ENCODE results near the gene DPP10.

The DPP10 gene

DNA sequence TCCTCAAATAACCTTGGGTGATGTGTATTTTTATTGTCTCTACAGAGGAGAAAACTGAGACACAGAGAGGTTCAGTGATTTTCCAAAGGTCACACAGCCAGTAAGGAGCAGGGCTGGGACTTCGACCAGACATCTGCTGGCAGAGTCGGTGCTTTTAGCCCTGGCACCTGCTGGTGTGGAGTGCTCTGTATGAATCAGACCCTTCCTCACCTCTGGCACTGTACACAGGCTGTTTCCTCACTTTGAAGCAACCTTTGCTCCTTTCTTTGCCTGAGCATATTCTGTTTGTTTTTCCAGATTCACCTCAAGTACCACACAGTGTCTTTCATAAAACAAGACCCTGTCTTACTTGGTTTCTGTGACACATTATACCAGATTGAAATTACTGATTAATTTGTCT lies 107.9 kb downstream of the DPP10 start:
- Histone ChIP-seq H3K18ac (ENCODE audit: low read length) (no peak overlapping the region), H3K9ac (ENCODE audit: low read length) (no peak overlapping the region), H2AK5ac (ENCODE audit: low read length) (no peak overlapping the region), H4K12ac (ENCODE audit: low read depth, low read length) (no peak overlapping the region), H3K36me3 (ENCODE audit: control insufficient read depth in 1 of 2, insufficient read depth in 2 of 2, low read length in 2 of 2) (no peaks in the 10 kb centered on the region), H3K4me3 (ENCODE audit: low read depth, low read length) (no peak overlapping the region), H4K91ac (ENCODE audit: low read depth, low read length) (no peak overlapping the region), H3K79me1 (ENCODE audit: low read length) (no peaks in the 10 kb centered on the region), H3K79me2 (ENCODE audit: control insufficient read depth, insufficient read depth, low read length, poor library complexity) (no peaks in the 10 kb centered on the region), H3K4me2 (ENCODE audit: low read length) (no peak overlapping the region), H2AFZ (ENCODE audit: insufficient read depth, low read length, poor library complexity) (no peak overlapping the region), H3K14ac (ENCODE audit: low read length) (no peak overlapping the region), H3K4ac (ENCODE audit: low read depth, low read length) (no peak overlapping the region), H3K9me3 (ENCODE audit: insufficient read depth, low read depth, low read length) (peaks cover 2% of the 10 kb centered on the region), H3K27me3 (ENCODE audit: insufficient read depth, low read length) (no peaks in the 10 kb centered on the region), H4K8ac (ENCODE audit: low read depth, low read length) (no peak overlapping the region), H3K23ac (ENCODE audit: low read length) (no peak overlapping the region), H3K27ac (ENCODE audit: low read depth, low read length) (no peak overlapping the region), H2BK5ac (ENCODE audit: low read depth, low read length, poor library complexity) (no peak overlapping the region), H3K4me1 (ENCODE audit: control insufficient read depth in 1 of 2, insufficient read depth in 2 of 2, low read length in 2 of 2) (no peaks in the 10 kb centered on the region), H2BK12ac (ENCODE audit: low read length) (no peak overlapping the region), H2BK120ac (ENCODE audit: insufficient read depth, low read length, poor library complexity) (no peak overlapping the region)
- no CpG with 5 or more reads among the region's 2 CpGs for WGBS (ENCODE audit: extremely low coverage, insufficient coverage, insufficient read length)
- DNase-seq, result no peak

DNA sequence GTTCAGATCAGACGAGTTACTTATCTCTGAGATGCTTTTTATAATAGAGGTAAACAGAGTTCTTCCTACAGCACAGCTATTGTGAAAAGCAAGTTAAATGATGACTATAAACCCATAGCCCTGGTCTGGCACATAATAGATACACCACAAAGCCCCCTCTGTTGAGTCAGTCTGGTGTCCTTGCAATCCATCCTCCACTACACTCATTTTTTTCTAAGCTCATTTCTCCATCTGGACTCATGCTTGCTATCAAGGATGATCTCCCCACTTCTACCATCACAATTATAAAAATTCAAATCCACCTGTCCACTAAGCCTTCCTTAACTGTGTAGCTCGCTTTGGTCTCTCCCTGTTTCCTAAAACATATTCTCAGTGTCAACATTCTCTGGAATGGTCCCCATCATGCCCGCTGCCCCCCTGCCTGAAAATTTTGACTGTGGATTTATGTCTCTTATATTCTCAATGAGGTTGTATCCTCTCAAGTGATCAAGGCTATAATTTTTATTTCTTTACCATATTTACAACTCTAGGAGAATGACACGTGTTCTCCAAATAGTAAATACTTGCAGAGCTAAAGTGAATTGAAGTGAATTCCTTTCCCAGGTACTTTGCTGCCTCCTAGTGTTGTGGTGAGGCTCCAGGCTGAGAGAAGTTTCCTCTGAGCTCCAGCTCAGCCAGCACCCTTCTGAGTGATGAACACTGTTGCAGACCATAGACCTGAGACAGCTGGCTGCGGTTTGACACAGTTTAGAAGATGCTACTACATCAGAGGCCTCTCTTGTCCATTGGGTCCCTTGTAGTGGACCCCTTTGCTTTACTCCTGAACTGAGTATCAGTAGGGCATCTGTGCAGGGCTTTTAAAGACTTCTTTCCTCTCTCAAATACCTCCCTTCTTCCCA lies 108.7 kb downstream of the DPP10 start:
- H3K79me2 ChIP-seq (ENCODE audit: control insufficient read depth, insufficient read depth, low read length, poor library complexity), result no peaks in the 10 kb centered on the region
- no peak overlapping the region for H3K4me2 ChIP-seq (ENCODE audit: low read length)
- H2BK5ac ChIP-seq (ENCODE audit: low read depth, low read length, poor library complexity), result no peak overlapping the region
- H2AFZ ChIP-seq (ENCODE audit: insufficient read depth, low read length, poor library complexity), result no peak overlapping the region
- H4K12ac ChIP-seq (ENCODE audit: low read depth, low read length), result no peak overlapping the region
- no peak overlapping the region for H3K4ac ChIP-seq (ENCODE audit: low read depth, low read length)
- WGBS (ENCODE audit: extremely low coverage, insufficient coverage, insufficient read length), result no CpG with 5 or more reads among the region's 5 CpGs
- no peaks in the 10 kb centered on the region for H3K27me3 ChIP-seq (ENCODE audit: insufficient read depth, low read length)
- no peaks in the 10 kb centered on the region for H3K4me1 ChIP-seq (ENCODE audit: control insufficient read depth in 1 of 2, insufficient read depth in 2 of 2, low read length in 2 of 2)
- H4K8ac ChIP-seq (ENCODE audit: low read depth, low read length), result no peak overlapping the region
- H2BK120ac ChIP-seq (ENCODE audit: insufficient read depth, low read length, poor library complexity), result no peak overlapping the region
- H3K4me3 ChIP-seq (ENCODE audit: low read depth, low read length), result no peak overlapping the region
- no peak overlapping the region for H2BK12ac ChIP-seq (ENCODE audit: low read length)
- H3K14ac ChIP-seq (ENCODE audit: low read length), result no peak overlapping the region
- H3K23ac ChIP-seq (ENCODE audit: low read length), result no peak overlapping the region
- peak; percentile 55 to 81 for DNase-seq
- H4K91ac ChIP-seq (ENCODE audit: low read depth, low read length), result no peak overlapping the region
- H3K79me1 ChIP-seq (ENCODE audit: low read length), result no peaks in the 10 kb centered on the region
- peaks cover 2% of the 10 kb centered on the region for H3K9me3 ChIP-seq (ENCODE audit: insufficient read depth, low read depth, low read length)
- no peaks in the 10 kb centered on the region for H3K36me3 ChIP-seq (ENCODE audit: control insufficient read depth in 1 of 2, insufficient read depth in 2 of 2, low read length in 2 of 2)
- no peak overlapping the region for H3K27ac ChIP-seq (ENCODE audit: low read depth, low read length)
- H2AK5ac ChIP-seq (ENCODE audit: low read length), result no peak overlapping the region
- no peak overlapping the region for H3K9ac ChIP-seq (ENCODE audit: low read length)
- H3K18ac ChIP-seq (ENCODE audit: low read length), result no peak overlapping the region

GRCh38 chr2:114553027-114553426 lies 110.6 kb downstream of the DPP10 start:
- no peak overlapping the region for H3K14ac ChIP-seq (ENCODE audit: low read length)
- no CpG with 5 or more reads among the region's 5 CpGs for WGBS (ENCODE audit: extremely low coverage, insufficient coverage, insufficient read length)
- no peak overlapping the region for H2AK5ac ChIP-seq (ENCODE audit: low read length)
- no peak overlapping the region for H3K9ac ChIP-seq (ENCODE audit: low read length)
- no peaks in the 10 kb centered on the region for H3K79me2 ChIP-seq (ENCODE audit: control insufficient read depth, insufficient read depth, low read length, poor library complexity)
- no peak for DNase-seq
- no peak overlapping the region for H2BK5ac ChIP-seq (ENCODE audit: low read depth, low read length, poor library complexity)
- no peak overlapping the region for H3K18ac ChIP-seq (ENCODE audit: low read length)
- H4K91ac ChIP-seq (ENCODE audit: low read depth, low read length), result no peak overlapping the region
- H3K9me3 ChIP-seq (ENCODE audit: insufficient read depth, low read depth, low read length), result no peaks in the 10 kb centered on the region
- H3K36me3 ChIP-seq (ENCODE audit: control insufficient read depth in 1 of 2, insufficient read depth in 2 of 2, low read length in 2 of 2), result no peaks in the 10 kb centered on the region
- H2AFZ ChIP-seq (ENCODE audit: insufficient read depth, low read length, poor library complexity), result no peak overlapping the region
- no peak overlapping the region for H4K12ac ChIP-seq (ENCODE audit: low read depth, low read length)
- H4K8ac ChIP-seq (ENCODE audit: low read depth, low read length), result no peak overlapping the region
- no peaks in the 10 kb centered on the region for H3K27me3 ChIP-seq (ENCODE audit: insufficient read depth, low read length)
- no peak overlapping the region for H2BK120ac ChIP-seq (ENCODE audit: insufficient read depth, low read length, poor library complexity)
- H3K23ac ChIP-seq (ENCODE audit: low read length), result no peak overlapping the region
- no peak overlapping the region for H2BK12ac ChIP-seq (ENCODE audit: low read length)
- no peak overlapping the region for H3K4me2 ChIP-seq (ENCODE audit: low read length)
- H3K4ac ChIP-seq (ENCODE audit: low read depth, low read length), result no peak overlapping the region
- H3K4me3 ChIP-seq (ENCODE audit: low read depth, low read length), result no peak overlapping the region
- H3K27ac ChIP-seq (ENCODE audit: low read depth, low read length), result no peak overlapping the region
- no peaks in the 10 kb centered on the region for H3K79me1 ChIP-seq (ENCODE audit: low read length)
- H3K4me1 ChIP-seq (ENCODE audit: control insufficient read depth in 1 of 2, insufficient read depth in 2 of 2, low read length in 2 of 2), result no peaks in the 10 kb centered on the region

DNA sequence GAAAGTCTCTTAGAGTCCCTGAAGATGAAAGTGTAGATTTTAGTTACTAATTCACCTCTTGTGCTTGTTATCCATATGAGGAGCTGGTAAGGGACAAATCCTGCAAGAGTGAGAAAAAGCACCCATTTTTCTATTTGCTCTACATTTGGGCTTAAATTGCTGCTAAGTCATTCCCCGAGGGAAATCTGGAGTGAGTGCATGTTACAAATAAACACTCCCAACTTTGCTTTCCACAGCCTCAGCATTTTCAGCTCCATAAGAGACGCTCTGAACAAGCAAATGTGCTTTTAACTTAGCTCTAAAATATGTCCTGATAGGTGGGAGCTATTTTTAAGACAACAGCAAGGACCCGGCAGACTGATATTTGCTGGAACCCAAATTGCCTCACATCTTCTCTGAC lies 126.7 kb downstream of the DPP10 start:
- WGBS (ENCODE audit: extremely low coverage, insufficient coverage, insufficient read length), result no CpG with 5 or more reads among the region's 3 CpGs
- no peak overlapping the region for H2BK12ac ChIP-seq (ENCODE audit: low read length)
- H3K4me1 ChIP-seq (ENCODE audit: control insufficient read depth in 1 of 2, insufficient read depth in 2 of 2, low read length in 2 of 2), result no peaks in the 10 kb centered on the region
- H4K8ac ChIP-seq (ENCODE audit: low read depth, low read length), result no peak overlapping the region
- H3K27me3 ChIP-seq (ENCODE audit: insufficient read depth, low read length), result no peaks in the 10 kb centered on the region
- H2AK5ac ChIP-seq (ENCODE audit: low read length), result no peak overlapping the region
- H4K12ac ChIP-seq (ENCODE audit: low read depth, low read length), result no peak overlapping the region
- no peak overlapping the region for H2AFZ ChIP-seq (ENCODE audit: insufficient read depth, low read length, poor library complexity)
- H3K4ac ChIP-seq (ENCODE audit: low read depth, low read length), result no peak overlapping the region
- H2BK120ac ChIP-seq (ENCODE audit: insufficient read depth, low read length, poor library complexity), result no peak overlapping the region
- no peaks in the 10 kb centered on the region for H3K79me2 ChIP-seq (ENCODE audit: control insufficient read depth, insufficient read depth, low read length, poor library complexity)
- DNase-seq, result no peak
- H3K9me3 ChIP-seq (ENCODE audit: insufficient read depth, low read depth, low read length), result no peaks in the 10 kb centered on the region
- no peak overlapping the region for H3K4me3 ChIP-seq (ENCODE audit: low read depth, low read length)
- H4K91ac ChIP-seq (ENCODE audit: low read depth, low read length), result no peak overlapping the region
- H3K4me2 ChIP-seq (ENCODE audit: low read length), result no peak overlapping the region
- H3K9ac ChIP-seq (ENCODE audit: low read length), result no peak overlapping the region
- H3K27ac ChIP-seq (ENCODE audit: low read depth, low read length), result no peak overlapping the region
- H2BK5ac ChIP-seq (ENCODE audit: low read depth, low read length, poor library complexity), result no peak overlapping the region
- no peaks in the 10 kb centered on the region for H3K79me1 ChIP-seq (ENCODE audit: low read length)
- no peak overlapping the region for H3K14ac ChIP-seq (ENCODE audit: low read length)
- no peak overlapping the region for H3K23ac ChIP-seq (ENCODE audit: low read length)
- no peaks in the 10 kb centered on the region for H3K36me3 ChIP-seq (ENCODE audit: control insufficient read depth in 1 of 2, insufficient read depth in 2 of 2, low read length in 2 of 2)
- no peak overlapping the region for H3K18ac ChIP-seq (ENCODE audit: low read length)
